ENCODE results near the gene SLC30A9.
A peak's percentile ranks its signal among the peaks of the same experiment; 100 is the strongest.

The SLC30A9 gene

GRCh38 chr4:42008011-42008786, 17.9 kb downstream of the SLC30A9 start:
- no peak for DNase-seq

GRCh38 chr4:42015438-42015837, 25.1 kb downstream of the SLC30A9 start:
- peak in 1 of 2 experiments; percentile 6 for DNase-seq

GRCh38 chr4:42018451-42018850, 28.1 kb downstream of the SLC30A9 start:
- peak in 1 of 2 experiments; percentile 22 for DNase-seq

- no peak for DNase-seq
Observed at GRCh38 chr4:42048394-42048793, 58.1 kb downstream of the SLC30A9 start.

GRCh38 chr4:42050516-42051249, 60.4 kb downstream of the SLC30A9 start:
- no peak for DNase-seq

GRCh38 chr4:42066402-42066801, 76.1 kb downstream of the SLC30A9 start:
- no peak for DNase-seq

GRCh38 chr4:42067264-42067663, 76.9 kb downstream of the SLC30A9 start:
- DNase-seq = no peak

- DNase-seq = no peak
Observed at GRCh38 chr4:42070463-42070862, 80.1 kb downstream of the SLC30A9 start.

- no peak for DNase-seq
Observed at GRCh38 chr4:42074294-42074693, 84.0 kb downstream of the SLC30A9 start.

- no peak for DNase-seq
Observed at GRCh38 chr4:42078184-42078801, 88.0 kb downstream of the SLC30A9 start.

- no peak for DNase-seq
Observed at GRCh38 chr4:42080306-42080705, 90.0 kb downstream of the SLC30A9 start.

- DNase-seq = no peak
Observed at GRCh38 chr4:42083816-42084215, 93.5 kb downstream of the SLC30A9 start.

GRCh38 chr4:42088386-42088785, 98.1 kb downstream of the SLC30A9 start:
- DNase-seq = no peak

GRCh38 chr4:42101446-42101975, 111.2 kb downstream of the SLC30A9 start:
- DNase-seq = no peak

GRCh38 chr4:42104521-42104920, 114.2 kb downstream of the SLC30A9 start:
- peak in 1 of 2 experiments; percentile 26 for DNase-seq

GRCh38 chr4:42112846-42113245, 122.5 kb downstream of the SLC30A9 start:
- DNase-seq = no peak

- no peak for DNase-seq
Observed at GRCh38 chr4:42119886-42120285, 129.6 kb downstream of the SLC30A9 start.

GRCh38 chr4:42122237-42122636, 131.9 kb downstream of the SLC30A9 start:
- DNase-seq = no peak

- no peak for DNase-seq
Observed at GRCh38 chr4:42123071-42123644, 132.8 kb downstream of the SLC30A9 start.

GRCh38 chr4:42132099-42132498, 141.8 kb downstream of the SLC30A9 start:
- DNase-seq = no peak

- no peak for DNase-seq
Observed at GRCh38 chr4:42133006-42133405, 142.7 kb downstream of the SLC30A9 start.

- DNase-seq = no peak
Observed at GRCh38 chr4:42136371-42136770, 146.0 kb downstream of the SLC30A9 start.
